Chondrocyte (in vitro differentiated cells): ENCODE measurements around the gene SLC2A4RG. TPM values are rescaled to one million over a fixed set of nuclear protein-coding genes. Genes with fewer than 3 reads are reported as not detected.
A peak's percentile ranks its signal among the peaks of the same experiment; 100 is the strongest.

Experiments used
- DNase-seq: peaks from one replicate; pipeline ENCODE4 v3.0.0; 2021; ENCODE audit warnings: mixed read lengths, low spot score
- H3K27ac Mint-ChIP-seq: one replicate; pipeline ENCODE4 v1.8.0; 2021; ENCODE audit warnings: mild to moderate bottlenecking, moderate library complexity, mixed read lengths; ENCODE audit not compliant: unreplicated experiment
- H3K27me3 Mint-ChIP-seq: 2 replicates; pipeline ENCODE4 v1.8.0; 2021; ENCODE audit warnings: low read depth, mixed read lengths
- H3K36me3 Mint-ChIP-seq: 2 replicates; pipeline ENCODE4 v1.8.0; 2021; ENCODE audit warnings: low read depth, mixed read lengths
- H3K4me1 Mint-ChIP-seq: 2 replicates; pipeline ENCODE4 v1.8.0; 2021; ENCODE audit warnings: low read depth, mild to moderate bottlenecking, mixed read lengths
- H3K4me3 Mint-ChIP-seq: one replicate; pipeline ENCODE4 v1.8.0; 2021; ENCODE audit warnings: mild to moderate bottlenecking, moderate library complexity, mixed read lengths; ENCODE audit not compliant: unreplicated experiment
- H3K9me3 Mint-ChIP-seq: 2 replicates; pipeline ENCODE4 v1.8.0; 2021; ENCODE audit warnings: low read depth, mixed read lengths
- CTCF ChIP-seq: fragments of 200-600 bp; sonication (generic); IDR thresholded peaks from 2 replicates; pipeline ENCODE4 v1.5.0; 2021; ENCODE audit warnings: antibody characterized with exemption, mild to moderate bottlenecking, moderate library complexity
- total RNA-seq: library from RNA; stranded (reverse); gene quantifications from 3 replicates; pipeline ENCODE4 v1.2.1, GENCODE V29; 2021

SLC2A4RG gene
- total RNA-seq, 1 donor from 2014 or later = 101 TPM

DNA sequence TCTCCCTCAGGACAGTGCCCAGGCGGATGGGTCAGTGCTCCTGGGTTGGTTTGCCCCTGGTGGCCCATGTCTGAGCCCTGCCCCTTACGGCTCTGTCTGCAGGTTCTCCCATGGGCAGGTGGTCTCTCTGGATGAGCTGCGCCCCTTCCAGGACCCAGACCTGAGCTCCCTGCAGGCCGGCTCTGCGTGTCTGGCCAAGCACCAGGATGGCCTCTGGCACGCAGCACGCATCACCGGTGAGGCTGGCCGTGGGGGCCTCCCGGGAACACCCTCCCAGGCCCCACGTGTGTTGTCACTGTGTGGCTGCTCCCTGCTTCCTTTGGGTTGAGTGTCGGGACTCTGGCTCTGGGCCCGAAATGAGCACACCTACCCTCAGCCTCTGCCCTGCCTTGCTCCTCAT, 6.5 kb upstream of the SLC2A4RG start:
- Mint-ChIP-seq H3K4me3 (no peak overlapping the region), H3K9me3 (no peaks in the 10 kb centered on the region), H3K27ac (no peak overlapping the region), H3K27me3 (no peaks in the 10 kb centered on the region), H3K36me3 (peaks cover 5% of the 10 kb centered on the region), H3K4me1 (peaks cover 3% of the 10 kb centered on the region)
- no peak for TF ChIP-seq CTCF
- DNase-seq = peak; percentile 72

- Mint-ChIP-seq H3K27me3 (no peaks in the 10 kb centered on the region), H3K36me3 (peaks cover 5% of the 10 kb centered on the region), H3K27ac (no peak overlapping the region), H3K4me1 (peaks cover 3% of the 10 kb centered on the region), H3K4me3 (no peak overlapping the region), H3K9me3 (no peaks in the 10 kb centered on the region)
- DNase-seq = peak; percentile 74
- TF ChIP-seq CTCF = no peak
Observed at GRCh38 chr20:63733579-63734081, 5.9 kb upstream of the SLC2A4RG start.

GRCh38 chr20:63734111-63734945, 5.2 kb upstream of the SLC2A4RG start:
- Mint-ChIP-seq H3K27me3 (no peaks in the 10 kb centered on the region), H3K4me3 (no peak overlapping the region), H3K9me3 (no peaks in the 10 kb centered on the region), H3K27ac (no peak overlapping the region), H3K4me1 (peaks cover 3% of the 10 kb centered on the region), H3K36me3 (peaks cover 5% of the 10 kb centered on the region)
- DNase-seq = peak; percentile 93
- TF ChIP-seq CTCF = no peak

GRCh38 chr20:63734946-63735858, 4.4 kb upstream of the SLC2A4RG start:
- peaks cover 3% of the 10 kb centered on the region for H3K4me1 Mint-ChIP-seq
- peak; percentile 89 for DNase-seq

More at GRCh38 chr20:63734946-63735858, 4.4 kb upstream of the SLC2A4RG start:
- no peak overlapping the region for H3K4me3 Mint-ChIP-seq
- H3K27ac Mint-ChIP-seq = no peak overlapping the region
- no peaks in the 10 kb centered on the region for H3K9me3 Mint-ChIP-seq
- peaks cover 4% of the 10 kb centered on the region for H3K36me3 Mint-ChIP-seq
- H3K27me3 Mint-ChIP-seq = no peaks in the 10 kb centered on the region
- no peak for TF ChIP-seq CTCF
